Measurements from ENCODE around the gene EPHA4.

EPHA4 gene

GRCh38 chr2:221381928-221382488 lies 190.1 kb downstream of the EPHA4 start:
- DNase-seq = no peak

- no peak for DNase-seq
Measured at GRCh38 chr2:221380686-221381085, 191.4 kb downstream of the EPHA4 start.

- no peak for DNase-seq
Measured at GRCh38 chr2:221380062-221380461, 192.0 kb downstream of the EPHA4 start.

- no peak for DNase-seq
Measured at GRCh38 chr2:221377597-221377996, 194.5 kb downstream of the EPHA4 start.

- DNase-seq = no peak
Measured at GRCh38 chr2:221377066-221377465, 195.0 kb downstream of the EPHA4 start.

- no peak for DNase-seq
Measured at GRCh38 chr2:221374234-221374633, 197.9 kb downstream of the EPHA4 start.

- DNase-seq = no peak
Measured at GRCh38 chr2:221372907-221373306, 199.2 kb downstream of the EPHA4 start.

- no peak for DNase-seq
Measured at GRCh38 chr2:221372159-221372884, 199.8 kb downstream of the EPHA4 start.

- DNase-seq = no peak
Measured at GRCh38 chr2:221371347-221371746, 200.8 kb downstream of the EPHA4 start.

- no peak for DNase-seq
Measured at GRCh38 chr2:221370857-221371211, 201.3 kb downstream of the EPHA4 start.

GRCh38 chr2:221370076-221370856 lies 201.8 kb downstream of the EPHA4 start:
- no peak for DNase-seq
